ENCODE data around the gene KLHL29. TPM values are rescaled to one million over a fixed set of nuclear protein-coding genes. Genes with fewer than 3 reads are reported as not detected.

The KLHL29 gene
- polyA plus RNA-seq, 1 of the 3 experiments (the other 2 are of a cell fraction): 4.6 TPM

DNA sequence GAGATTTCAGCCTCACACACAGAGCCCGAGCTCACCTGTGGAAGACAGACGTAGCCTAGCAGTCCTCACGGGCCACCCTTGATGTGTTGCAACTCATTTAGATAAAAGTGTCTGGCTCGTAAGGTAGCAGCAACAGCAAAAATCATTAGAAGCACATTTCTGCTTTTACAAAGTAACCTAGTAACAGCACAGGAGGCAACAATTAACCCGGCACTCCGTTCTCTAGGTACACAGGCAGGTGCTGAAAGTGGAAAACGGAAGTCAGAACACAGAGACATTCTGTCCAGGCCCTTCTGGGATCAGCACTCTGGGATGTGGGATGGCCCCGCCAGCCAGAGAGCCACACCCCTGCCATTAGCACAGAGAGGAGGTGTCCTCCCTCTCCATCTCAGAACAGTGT is 99.3 kb downstream of the KLHL29 start:
- ChIA-PET CTCF (no interaction called here), POLR2A (no interaction called here)
- Histone ChIP-seq H3K79me2 (ENCODE audit: insufficient read depth) (no peaks in the 10 kb centered on the region), H3K4me2 (no peak overlapping the region), H3K4me3 (ENCODE audit: low read depth in 2 of 2, low read length in 1 of 2) (no peak overlapping the region), H3F3A (replicated peaks; ENCODE audit: insufficient read depth) (no peaks in the 10 kb centered on the region), H3K9me2 (no peaks in the 10 kb centered on the region), H3K9me3 (no peaks in the 10 kb centered on the region), H3K4me1 (ENCODE audit: control insufficient read depth in 1 of 2, insufficient read depth in 2 of 2, low read depth in 1 of 2, low read length in 1 of 2) (peaks cover 9 to 14% of the 10 kb centered on the region in 2 experiments; a peak in 2 of 4 replicates), H2AFZ (ENCODE audit: low read depth) (no peak overlapping the region), H4K20me1 (ENCODE audit: insufficient read depth) (no peaks in the 10 kb centered on the region), H3K36me3 (replicated peaks in 1 of 2; ENCODE audit: control insufficient read depth in 1 of 2, insufficient read depth in 2 of 2, low read length in 1 of 2) (no peaks in the 10 kb centered on the region), H3K9ac (no peak overlapping the region), H3K27me3 (ENCODE audit: insufficient read depth) (no peaks in the 10 kb centered on the region), H3K27ac (ENCODE audit: low read depth in 2 of 2, low read length in 1 of 2) (no peak overlapping the region)
- DNase-seq: no peak
- TF ChIP-seq JUND (IDR thresholded peaks at IDR 0.05) (no peak), EZH2phosphoT487 (IDR thresholded peaks at IDR 0.05; ENCODE audit: borderline replicate concordance, low read depth) (no peak)
- WGBS (ENCODE audit: low lambda C conversion rate): 89% methylated on average over 8 of the region's 8 CpGs

GRCh38 chr2:23484767-23485166 is 99.8 kb downstream of the KLHL29 start:
- CTCF ChIA-PET: no interaction called here
- no peak for DNase-seq
- Histone ChIP-seq H3K9ac (no peak overlapping the region), H2AFZ (ENCODE audit: low read depth) (no peak overlapping the region), H3F3A (replicated peaks; ENCODE audit: insufficient read depth) (no peaks in the 10 kb centered on the region), H3K9me2 (no peaks in the 10 kb centered on the region), H3K27ac (ENCODE audit: low read depth in 2 of 2, low read length in 1 of 2) (no peak overlapping the region), H3K4me2 (no peak overlapping the region), H3K79me2 (ENCODE audit: insufficient read depth) (no peaks in the 10 kb centered on the region), H4K20me1 (ENCODE audit: insufficient read depth) (no peaks in the 10 kb centered on the region), H3K9me3 (no peaks in the 10 kb centered on the region), H3K4me1 (ENCODE audit: control insufficient read depth in 1 of 2, insufficient read depth in 2 of 2, low read depth in 1 of 2, low read length in 1 of 2) (peaks cover 9 to 14% of the 10 kb centered on the region in 2 experiments; a peak in 2 of 4 replicates), H3K36me3 (replicated peaks in 1 of 2; ENCODE audit: control insufficient read depth in 1 of 2, insufficient read depth in 2 of 2, low read length in 1 of 2) (no peaks in the 10 kb centered on the region), H3K27me3 (ENCODE audit: insufficient read depth) (no peaks in the 10 kb centered on the region), H3K4me3 (ENCODE audit: low read depth in 2 of 2, low read length in 1 of 2) (no peak overlapping the region)
- POLR2A ChIA-PET: no interaction called here
- 79% methylated on average over 5 of the region's 5 CpGs for WGBS (ENCODE audit: low lambda C conversion rate)
- TF ChIP-seq NFIC (IDR thresholded peaks at IDR 0.05; ENCODE audit: borderline replicate concordance) (no peak), MXI1 (IDR thresholded peaks at IDR 0.05; ENCODE audit: low read depth, low read length) (no peak), RXRA (IDR thresholded peaks at IDR 0.05; ENCODE audit: borderline replicate concordance, low read depth) (no peak)

- TF ChIP-seq TEAD4 (IDR thresholded peaks at IDR 0.05; ENCODE audit: borderline replicate concordance, insufficient read depth) (no peak), MAX (IDR thresholded peaks at IDR 0.05; ENCODE audit: low read depth) (no peak), PBX3 (IDR thresholded peaks at IDR 0.05) (no peak), CHD2 (IDR thresholded peaks at IDR 0.05; ENCODE audit: low read length, partially characterized antibody) (no peak), USF1 (IDR thresholded peaks at IDR 0.05; ENCODE audit: borderline replicate concordance, low read depth) (no peak), MXI1 (IDR thresholded peaks at IDR 0.05; ENCODE audit: low read depth, low read length) (no peak), USF2 (IDR thresholded peaks at IDR 0.05; ENCODE audit: borderline replicate concordance, low read depth, low read length) (no peak), EP300 (IDR thresholded peaks at IDR 0.05; ENCODE audit: borderline replicate concordance in 1 of 2, low read depth in 1 of 2, low read length in 1 of 2) (no peak), ELF1 (IDR thresholded peaks at IDR 0.05) (no peak)
- TF ChIP-seq, protein P1, sequence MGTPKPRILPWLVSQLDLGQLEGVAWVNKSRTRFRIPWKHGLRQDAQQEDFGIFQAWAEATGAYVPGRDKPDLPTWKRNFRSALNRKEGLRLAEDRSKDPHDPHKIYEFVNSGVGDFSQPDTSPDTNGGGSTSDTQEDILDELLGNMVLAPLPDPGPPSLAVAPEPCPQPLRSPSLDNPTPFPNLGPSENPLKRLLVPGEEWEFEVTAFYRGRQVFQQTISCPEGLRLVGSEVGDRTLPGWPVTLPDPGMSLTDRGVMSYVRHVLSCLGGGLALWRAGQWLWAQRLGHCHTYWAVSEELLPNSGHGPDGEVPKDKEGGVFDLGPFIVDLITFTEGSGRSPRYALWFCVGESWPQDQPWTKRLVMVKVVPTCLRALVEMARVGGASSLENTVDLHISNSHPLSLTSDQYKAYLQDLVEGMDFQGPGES (IDR thresholded peaks at IDR 0.05; ENCODE audit: low read depth, low read length): no peak
- TF ChIP-seq, protein P2, sequence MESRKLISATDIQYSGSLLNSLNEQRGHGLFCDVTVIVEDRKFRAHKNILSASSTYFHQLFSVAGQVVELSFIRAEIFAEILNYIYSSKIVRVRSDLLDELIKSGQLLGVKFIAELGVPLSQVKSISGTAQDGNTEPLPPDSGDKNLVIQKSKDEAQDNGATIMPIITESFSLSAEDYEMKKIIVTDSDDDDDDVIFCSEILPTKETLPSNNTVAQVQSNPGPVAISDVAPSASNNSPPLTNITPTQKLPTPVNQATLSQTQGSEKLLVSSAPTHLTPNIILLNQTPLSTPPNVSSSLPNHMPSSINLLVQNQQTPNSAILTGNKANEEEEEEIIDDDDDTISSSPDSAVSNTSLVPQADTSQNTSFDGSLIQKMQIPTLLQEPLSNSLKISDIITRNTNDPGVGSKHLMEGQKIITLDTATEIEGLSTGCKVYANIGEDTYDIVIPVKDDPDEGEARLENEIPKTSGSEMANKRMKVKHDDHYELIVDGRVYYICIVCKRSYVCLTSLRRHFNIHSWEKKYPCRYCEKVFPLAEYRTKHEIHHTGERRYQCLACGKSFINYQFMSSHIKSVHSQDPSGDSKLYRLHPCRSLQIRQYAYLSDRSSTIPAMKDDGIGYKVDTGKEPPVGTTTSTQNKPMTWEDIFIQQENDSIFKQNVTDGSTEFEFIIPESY (IDR thresholded peaks at IDR 0.05; ENCODE audit: borderline replicate concordance, low read depth): no peak
- ChIA-PET POLR2A (interaction anchor here (0.6 kb wide), 1 partner anchor 1628 kb away, joined by 3 read pairs; no protein-coding TSS in a partner anchor), CTCF (no interaction called here)
- Histone ChIP-seq H3K79me2 (ENCODE audit: insufficient read depth) (no peaks in the 10 kb centered on the region), H3K9me3 (no peaks in the 10 kb centered on the region), H3K36me3 (replicated peaks in 1 of 2; ENCODE audit: control insufficient read depth in 1 of 2, insufficient read depth in 2 of 2, low read length in 1 of 2) (no peaks in the 10 kb centered on the region), H3K27me3 (ENCODE audit: insufficient read depth) (no peaks in the 10 kb centered on the region), H3F3A (replicated peaks; ENCODE audit: insufficient read depth) (no peaks in the 10 kb centered on the region), H3K27ac (ENCODE audit: low read depth in 2 of 2, low read length in 1 of 2) (no peak overlapping the region), H2AFZ (ENCODE audit: low read depth) (no peak overlapping the region), H3K4me1 (ENCODE audit: control insufficient read depth in 1 of 2, insufficient read depth in 2 of 2, low read depth in 1 of 2, low read length in 1 of 2) (peaks cover 9 to 11% of the 10 kb centered on the region in 2 experiments; a peak in 2 of 4 replicates), H3K9ac (no peak overlapping the region), H3K4me3 (ENCODE audit: low read depth in 2 of 2, low read length in 1 of 2) (no peak overlapping the region), H3K4me2 (no peak overlapping the region), H4K20me1 (ENCODE audit: insufficient read depth) (no peaks in the 10 kb centered on the region), H3K9me2 (no peaks in the 10 kb centered on the region)
- WGBS (ENCODE audit: low lambda C conversion rate): 82% methylated on average over 2 of the region's 2 CpGs
- no peak for DNase-seq
Observed at GRCh38 chr2:23485261-23485660, 100.3 kb downstream of the KLHL29 start.

Measured in SK-N-SH (cell line).